Measurements from ENCODE around the gene MARS2.
"Not testable (repeated sequence)": the region's sequence is repeated elsewhere in the genome, so short reads cannot be mapped to it uniquely, and the experiment has no call there.

Gene MARS2

DNA sequence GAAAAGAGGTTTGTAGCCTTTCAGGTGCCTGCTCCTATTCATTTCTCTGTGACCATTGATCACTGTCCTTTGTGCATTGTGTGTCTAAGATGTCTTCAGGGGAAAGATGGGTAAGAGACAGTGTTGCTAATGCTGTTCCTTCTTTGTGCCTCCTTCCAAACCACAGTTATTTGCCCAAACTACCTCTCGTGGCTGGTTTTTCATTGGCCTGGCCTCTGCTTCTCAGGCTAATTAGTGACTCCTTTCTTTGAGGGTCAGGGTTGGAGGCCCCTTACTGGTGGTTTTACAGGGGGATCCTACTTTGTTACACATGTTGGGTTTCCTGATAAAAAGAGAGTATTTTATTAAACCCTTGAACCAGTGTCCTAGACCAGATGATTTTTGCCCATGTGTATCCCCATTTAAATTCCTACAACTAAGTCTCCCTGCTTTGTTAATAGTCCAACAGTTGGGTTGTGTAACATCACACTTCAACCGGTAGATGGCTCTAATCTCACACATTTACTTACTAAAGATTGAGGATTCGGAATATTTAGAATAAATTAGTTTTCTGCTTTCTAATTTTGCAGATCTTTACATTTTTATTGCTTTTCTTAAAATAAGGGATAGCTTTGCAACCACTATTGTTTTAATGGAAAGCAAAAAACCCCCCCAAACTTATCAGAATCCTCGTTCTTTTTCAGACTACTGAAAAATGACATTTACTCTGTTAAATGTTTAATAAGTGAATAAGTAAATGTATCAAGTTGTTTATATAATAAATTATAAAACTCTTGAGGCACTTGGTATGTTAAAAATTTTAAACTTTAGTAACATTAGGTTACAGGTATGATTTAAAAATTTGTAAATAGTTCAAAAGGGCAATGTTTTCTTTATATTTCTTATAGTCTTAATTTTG lies 2.4 kb downstream of the MARS2 start:
- DNase-seq = peak in 1 of 3 experiments; percentile 42

DNA sequence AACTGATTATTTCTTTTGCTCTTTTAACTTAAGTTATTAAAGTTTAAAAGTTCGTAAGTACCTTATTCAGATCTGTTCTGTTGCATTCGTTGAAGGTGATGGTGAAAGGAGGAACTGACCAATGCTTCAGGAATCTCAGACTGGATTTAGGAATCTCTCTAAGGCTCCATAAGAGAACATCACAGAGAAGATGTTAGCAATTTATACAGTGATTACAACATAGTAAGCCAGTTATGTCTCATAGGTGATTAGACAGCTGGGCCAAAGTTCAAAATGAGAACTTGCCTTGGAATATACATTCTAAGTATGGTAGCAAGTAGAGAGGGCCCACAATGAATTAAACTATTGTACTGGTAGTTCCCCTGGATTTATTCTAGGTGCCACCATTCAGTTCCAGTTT lies 3.2 kb downstream of the MARS2 start:
- DNase-seq = no peak

DNA sequence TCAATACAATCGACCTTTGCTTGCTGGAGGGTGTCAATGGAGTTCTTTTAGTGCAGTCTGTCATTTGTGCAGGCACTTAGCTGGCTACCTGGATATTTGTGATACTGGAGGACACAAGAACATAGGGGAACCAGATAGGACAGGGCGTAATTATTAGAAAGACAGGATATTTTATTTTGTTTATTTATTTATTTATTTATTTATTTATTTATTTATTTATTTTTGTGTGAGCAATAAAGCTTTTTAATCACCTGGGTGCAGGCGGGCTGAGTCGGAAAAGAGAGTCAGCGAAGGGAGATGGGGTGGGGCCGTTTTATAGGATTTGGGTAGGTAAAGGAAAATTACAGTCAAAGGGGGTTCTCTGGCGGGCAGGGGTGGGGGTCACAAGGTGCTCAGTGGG lies 4.0 kb downstream of the MARS2 start:
- not testable (repeated sequence) for DNase-seq

DNA sequence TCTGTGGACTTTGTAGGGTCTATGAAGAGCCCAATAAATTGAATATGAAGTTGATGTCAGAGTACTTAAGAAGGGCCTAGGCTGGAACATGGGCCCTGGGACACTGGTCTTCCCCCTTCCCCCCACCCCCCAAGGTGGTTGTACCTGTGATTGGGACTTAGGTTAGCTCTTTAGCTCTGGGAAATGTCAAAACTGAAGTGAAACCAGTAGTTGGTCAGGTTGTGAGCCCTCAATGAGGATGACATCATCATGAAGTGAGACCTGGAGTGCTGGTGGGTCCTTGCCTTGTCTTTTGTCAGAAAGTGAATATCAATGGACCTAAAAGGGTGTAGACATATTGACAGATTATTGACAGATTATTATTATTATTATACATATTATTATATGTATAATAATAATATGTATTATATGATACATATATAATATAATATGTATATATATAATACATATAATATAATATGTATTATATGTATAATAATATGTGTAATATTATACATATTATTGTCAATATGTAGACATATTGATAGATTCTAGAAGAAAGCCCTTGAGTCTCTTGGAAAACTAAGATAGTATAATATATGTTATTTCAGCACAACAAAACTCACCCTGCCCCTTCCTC lies 5.4 kb downstream of the MARS2 start:
- no peak for DNase-seq

DNA sequence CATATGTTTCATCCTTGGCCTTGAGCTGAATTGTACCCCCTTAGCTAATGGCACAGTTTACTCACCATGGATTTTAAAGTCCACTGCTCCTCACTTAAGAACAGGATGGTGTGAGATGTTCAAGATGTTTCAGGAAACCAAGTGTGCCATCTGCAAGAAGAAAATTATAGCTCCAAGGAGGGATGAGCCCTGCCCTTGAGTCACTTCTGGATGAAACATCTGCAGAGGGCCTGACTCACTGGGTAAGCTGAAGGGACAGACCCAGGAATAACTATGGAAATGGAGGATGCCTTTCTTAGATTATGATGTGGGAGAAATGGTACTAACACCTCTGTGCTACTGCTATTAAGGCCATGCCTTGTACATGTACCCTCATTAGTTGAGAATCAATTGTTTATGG lies 6.4 kb downstream of the MARS2 start:
- DNase-seq = no peak

DNA sequence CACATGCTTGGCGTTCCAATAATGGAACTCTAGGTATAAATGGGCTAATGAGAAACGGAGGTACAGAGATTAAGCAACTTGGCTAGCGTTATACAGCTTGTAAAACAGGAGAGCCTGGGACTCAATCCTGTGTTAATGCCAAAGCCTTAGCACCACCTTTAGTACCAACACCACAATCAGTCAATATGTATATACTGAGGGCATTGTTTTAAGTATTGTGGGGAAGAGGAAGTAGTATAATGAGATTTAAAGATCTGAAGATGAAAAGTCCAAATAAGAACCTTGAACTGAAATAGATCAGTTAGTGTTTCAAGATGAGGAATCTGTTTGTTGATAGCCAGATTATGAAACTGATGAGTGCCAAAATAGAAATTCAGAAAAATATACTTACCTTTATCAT lies 8.1 kb downstream of the MARS2 start:
- DNase-seq = no peak

DNA sequence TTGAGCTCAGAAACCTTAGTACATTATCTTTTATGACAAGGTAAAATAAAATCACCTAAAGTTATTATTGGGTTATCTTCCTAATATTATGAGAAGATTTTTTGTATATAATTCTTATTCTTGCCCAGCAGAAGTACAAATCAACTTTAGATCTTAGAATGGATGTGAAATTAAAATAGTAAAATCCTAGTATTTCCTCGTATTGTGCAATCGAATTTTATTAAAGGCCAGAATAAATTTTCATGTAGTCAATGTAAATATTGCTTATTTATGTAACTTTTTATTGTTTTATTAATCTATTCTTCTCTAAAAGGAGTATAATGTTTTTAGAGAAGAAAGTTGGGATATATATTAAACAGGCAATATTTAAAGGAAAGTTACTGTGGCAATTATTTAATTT lies 12.7 kb downstream of the MARS2 start:
- DNase-seq = no peak

DNA sequence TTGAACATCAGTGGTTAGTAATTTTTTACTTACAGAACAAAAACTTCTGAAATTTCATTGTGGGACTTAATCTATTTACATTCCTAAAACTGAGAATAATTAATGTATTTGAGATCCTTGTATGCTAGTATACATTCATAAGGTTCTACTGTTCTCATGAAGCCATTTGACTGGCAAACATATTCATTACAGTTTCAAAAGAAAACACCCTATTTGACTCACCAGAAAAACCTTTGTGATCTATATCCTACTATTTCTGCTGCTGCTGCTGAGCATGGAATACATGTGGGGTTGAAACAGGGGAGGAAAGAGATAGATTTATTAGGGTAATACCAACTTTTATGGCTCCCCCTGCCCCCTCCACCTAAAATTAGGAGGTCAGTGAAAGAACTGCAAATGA lies 21.8 kb downstream of the MARS2 start:
- DNase-seq = no peak

DNA sequence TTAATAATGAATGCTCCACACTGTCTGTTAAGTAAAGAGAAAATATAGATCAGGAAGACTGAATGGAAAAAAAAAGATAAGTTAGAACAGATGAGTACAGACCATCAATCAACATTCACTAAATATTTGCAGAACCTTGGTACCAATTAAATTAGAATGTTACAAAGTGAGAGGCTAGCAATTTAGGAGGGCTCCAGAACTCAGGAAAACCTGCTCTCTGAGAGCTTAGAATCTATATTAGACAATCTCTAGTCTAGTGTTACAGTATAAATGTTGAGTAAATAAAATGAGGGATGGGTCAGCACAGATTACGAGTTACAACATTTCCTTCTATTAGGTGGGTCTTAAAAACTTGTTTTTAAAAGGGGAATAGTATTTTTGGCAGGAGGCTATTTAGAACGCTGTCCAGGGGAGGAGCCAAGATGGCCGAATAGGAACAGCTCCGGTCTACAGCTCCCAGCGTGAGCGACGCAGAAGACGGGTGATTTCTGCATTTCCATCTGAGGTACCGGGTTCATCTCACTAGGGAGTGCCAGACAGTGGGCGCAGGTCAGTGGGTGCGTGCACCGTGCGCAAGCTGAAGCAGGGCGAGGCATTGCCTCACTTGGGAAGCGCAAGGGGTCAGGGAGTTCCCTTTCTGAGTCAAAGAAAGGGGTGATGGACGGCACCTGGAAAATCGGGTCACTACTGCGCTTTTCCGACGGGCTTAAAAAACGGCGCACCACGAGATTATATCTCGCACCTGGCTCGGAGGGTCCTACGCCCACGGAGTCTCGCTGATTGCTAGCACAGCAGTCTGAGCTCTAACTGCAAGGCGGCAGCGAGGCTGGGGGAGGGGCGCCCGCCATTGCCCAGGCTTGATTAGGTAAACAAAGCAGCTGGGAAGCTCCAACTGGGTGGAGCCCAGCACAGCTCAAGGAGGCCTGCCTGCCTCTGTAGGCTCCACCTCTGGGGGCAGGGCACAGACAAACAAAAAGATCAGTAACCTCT lies 23.7 kb downstream of the MARS2 start:
- DNase-seq = not testable (repeated sequence)

DNA sequence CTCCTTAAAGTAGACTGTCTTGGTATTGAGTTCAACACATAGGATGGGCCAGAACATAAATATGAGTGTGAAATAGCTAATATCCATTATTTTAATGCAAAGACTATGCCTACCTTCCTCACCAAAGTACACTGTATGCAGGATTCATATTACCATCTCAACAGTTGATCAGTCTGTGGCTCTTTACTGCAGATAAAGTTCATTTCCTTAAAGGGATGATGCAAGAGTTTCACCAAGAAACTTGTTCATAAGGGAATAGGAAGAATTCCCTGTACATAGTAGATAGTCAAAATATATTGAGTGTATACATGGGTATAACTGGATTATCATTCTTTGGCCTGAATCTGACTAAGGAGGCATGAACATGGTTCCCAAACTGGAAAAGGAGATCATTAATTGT lies 35.0 kb downstream of the MARS2 start:
- no peak for DNase-seq
